Dendritic cell treated with granulocyte-macrophage colony-stimulating factor and Interleukin-4, amounts not matched to agents 40 ng/mL and 50 ng/mL, for 4 days (primary cell): ENCODE data around the gene CAMK2D.

ENCODE experiments used
- H3K27ac Mint-ChIP-seq: one replicate; pipeline ENCODE4 v1.8.0; 2022; ENCODE audit warnings: mild to moderate bottlenecking, mixed read lengths
- H3K27me3 Mint-ChIP-seq: one replicate; pipeline ENCODE4 v1.8.0; 2022; ENCODE audit warnings: mild to moderate bottlenecking, mixed read lengths
- H3K36me3 Mint-ChIP-seq: one replicate; pipeline ENCODE4 v1.8.0; 2022; ENCODE audit warnings: low read depth, mixed read lengths
- H3K4me1 Mint-ChIP-seq: one replicate; pipeline ENCODE4 v1.8.0; 2022; ENCODE audit warnings: low read depth, mixed read lengths
- H3K4me3 Mint-ChIP-seq: one replicate; pipeline ENCODE4 v1.8.0; 2022; ENCODE audit warnings: mild to moderate bottlenecking, moderate library complexity, mixed read lengths
- H3K9me3 Mint-ChIP-seq: one replicate; pipeline ENCODE4 v1.8.0; 2022; ENCODE audit warnings: mixed read lengths
- intact Hi-C: fragments of 100-400 bp; cut with micrococcal nuclease; formaldehyde crosslinking; loops from one replicate; pipeline ENCODE4 v1.15.0; 2022

The CAMK2D gene

GRCh38 chr4:113601636-113602035, 159.9 kb downstream of the CAMK2D start:
- Mint-ChIP-seq H3K4me1 (peaks cover 4% of the 10 kb centered on the region), H3K27me3 (no peaks in the 10 kb centered on the region), H3K27ac (no peak overlapping the region), H3K4me3 (no peak overlapping the region), H3K36me3 (no peaks in the 10 kb centered on the region), H3K9me3 (no peaks in the 10 kb centered on the region)
- intact Hi-C loops: no loop called here

DNA sequence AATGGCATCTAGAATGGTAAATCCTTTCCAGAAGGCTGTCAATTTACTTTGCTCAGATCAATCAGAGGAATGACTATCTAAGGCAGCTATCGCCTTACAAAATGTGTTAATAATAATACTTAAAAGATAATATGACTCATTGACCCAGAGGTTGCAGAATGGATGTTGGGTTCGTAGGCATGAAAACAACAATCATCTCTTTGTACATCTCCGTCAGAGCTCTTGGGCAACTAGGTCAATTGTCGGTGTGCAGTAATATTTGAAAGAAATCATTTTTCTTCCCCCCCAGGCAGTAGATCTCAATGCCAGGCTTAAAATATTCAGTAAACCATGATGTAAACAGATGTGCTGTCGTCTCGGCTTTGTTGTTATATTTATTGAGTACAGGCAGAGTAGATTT, 165.1 kb downstream of the CAMK2D start:
- Mint-ChIP-seq H3K36me3 (no peaks in the 10 kb centered on the region), H3K4me3 (no peak overlapping the region), H3K27me3 (peaks cover 2% of the 10 kb centered on the region), H3K27ac (no peak overlapping the region), H3K9me3 (no peaks in the 10 kb centered on the region), H3K4me1 (peaks cover 6% of the 10 kb centered on the region)
- intact Hi-C loops: no loop called here

GRCh38 chr4:113594231-113594556, 167.3 kb downstream of the CAMK2D start:
- Mint-ChIP-seq H3K4me1 (peaks cover 6% of the 10 kb centered on the region), H3K27me3 (peaks cover 2% of the 10 kb centered on the region), H3K27ac (no peak overlapping the region), H3K36me3 (no peaks in the 10 kb centered on the region), H3K9me3 (no peaks in the 10 kb centered on the region), H3K4me3 (no peak overlapping the region)
- intact Hi-C loops: no loop called here

DNA sequence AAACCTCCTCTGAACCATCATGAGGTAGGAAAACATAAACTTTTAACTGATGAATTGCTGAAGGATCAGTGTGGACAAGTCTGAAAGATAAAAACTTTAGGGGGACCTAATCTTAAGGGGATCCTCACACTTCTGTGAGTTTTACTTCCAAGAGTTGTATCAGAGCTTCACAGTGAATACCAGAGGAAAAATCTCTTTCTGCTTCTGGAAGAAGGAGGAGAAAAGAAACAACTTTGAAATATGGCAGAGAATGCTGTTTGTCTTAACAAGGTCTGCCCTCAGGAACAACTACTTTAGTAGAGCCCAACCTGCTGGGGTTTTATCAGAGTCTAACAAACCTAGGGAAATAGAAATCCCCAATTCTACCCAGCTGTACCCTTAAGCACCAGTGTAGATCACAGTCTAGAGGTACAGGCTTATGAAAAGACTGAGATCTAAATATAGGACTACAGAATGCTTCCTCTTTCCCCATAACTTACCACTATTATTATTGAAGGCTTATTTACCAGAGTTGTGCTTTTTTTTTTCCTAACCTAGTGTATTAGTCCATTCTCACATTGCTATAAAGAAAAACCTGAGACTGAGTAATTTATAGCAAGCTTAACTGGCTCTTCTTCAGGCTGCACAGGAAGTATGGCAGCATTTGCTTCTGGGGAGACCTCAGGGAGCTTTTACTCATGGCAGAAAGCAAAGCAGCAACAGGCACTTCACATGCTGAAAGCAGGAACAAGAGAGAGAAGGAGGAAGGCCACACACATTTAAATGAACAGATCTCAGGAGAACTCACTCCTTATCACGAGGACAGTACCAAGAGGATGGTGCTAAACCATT, 167.9 kb downstream of the CAMK2D start:
- peaks cover 3% of the 10 kb centered on the region for H3K27me3 Mint-ChIP-seq
- intact Hi-C loops: no loop called here
- H3K9me3 Mint-ChIP-seq: no peaks in the 10 kb centered on the region
- H3K27ac Mint-ChIP-seq: no peak overlapping the region
- no peak overlapping the region for H3K4me3 Mint-ChIP-seq
- H3K36me3 Mint-ChIP-seq: no peaks in the 10 kb centered on the region
- H3K4me1 Mint-ChIP-seq: peaks cover 11% of the 10 kb centered on the region

DNA sequence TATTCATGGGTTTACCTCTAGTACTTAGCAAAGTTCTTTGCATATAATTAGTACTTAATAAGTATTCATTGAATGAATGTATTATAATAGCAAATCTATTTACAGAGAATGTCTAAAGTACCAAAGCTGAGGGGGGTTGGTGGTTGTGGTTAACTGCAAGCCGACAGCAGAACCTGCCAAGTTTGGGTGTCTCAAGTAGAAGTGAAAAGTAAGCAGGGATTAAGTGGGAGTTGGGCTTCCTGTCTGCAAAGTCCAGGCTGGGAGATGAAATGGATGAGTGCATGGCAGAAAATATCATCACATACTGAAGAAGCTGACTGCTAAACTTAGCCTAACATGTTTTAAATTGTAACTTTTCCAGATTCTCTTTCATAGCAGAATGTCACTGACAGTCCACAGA, 169.6 kb downstream of the CAMK2D start:
- no peak overlapping the region for H3K27ac Mint-ChIP-seq
- H3K36me3 Mint-ChIP-seq: no peaks in the 10 kb centered on the region
- peaks cover 11% of the 10 kb centered on the region for H3K4me1 Mint-ChIP-seq
- H3K9me3 Mint-ChIP-seq: no peaks in the 10 kb centered on the region
- H3K27me3 Mint-ChIP-seq: peaks cover 3% of the 10 kb centered on the region
- intact Hi-C loops: no loop called here
- no peak overlapping the region for H3K4me3 Mint-ChIP-seq

DNA sequence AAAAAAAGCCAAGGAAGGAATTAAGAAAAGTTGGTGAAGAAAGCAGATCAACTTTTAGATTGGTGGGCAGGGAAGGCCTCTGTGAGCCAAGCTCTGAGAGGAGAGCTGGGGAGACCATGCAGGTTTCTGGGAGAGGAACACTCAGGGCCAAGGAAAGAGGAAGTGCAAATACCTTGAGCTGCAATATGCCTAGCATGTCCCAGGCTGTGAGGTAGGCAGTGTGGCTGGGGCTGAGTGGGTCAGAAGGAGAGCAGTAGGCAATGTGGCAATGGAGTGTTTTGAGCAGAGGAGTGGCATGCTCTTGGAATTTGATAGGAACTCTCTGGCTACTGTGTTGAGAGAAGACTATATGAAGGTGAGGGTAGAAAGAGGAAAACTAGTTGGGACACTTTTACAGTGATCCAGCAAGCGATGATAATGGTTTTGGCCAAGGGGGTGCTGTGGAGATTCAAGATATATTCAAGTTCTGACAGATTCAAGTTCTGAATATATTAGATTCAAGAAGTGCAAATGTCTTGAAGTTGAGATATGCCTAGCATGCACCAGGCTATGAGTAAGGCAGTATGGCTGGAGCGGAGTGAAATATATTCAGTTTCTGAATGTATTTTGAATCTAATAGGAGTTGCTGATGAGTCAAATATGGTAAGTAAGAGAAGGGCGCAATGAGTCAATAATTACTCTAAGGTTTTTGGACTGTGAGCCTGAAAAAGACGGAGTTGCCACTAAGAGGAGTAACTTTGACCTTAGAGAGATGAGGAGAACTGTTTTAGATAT, 172.5 kb downstream of the CAMK2D start:
- peaks cover 3% of the 10 kb centered on the region for H3K27me3 Mint-ChIP-seq
- no peak overlapping the region for H3K4me3 Mint-ChIP-seq
- peaks cover 11% of the 10 kb centered on the region for H3K4me1 Mint-ChIP-seq
- H3K9me3 Mint-ChIP-seq: no peaks in the 10 kb centered on the region
- intact Hi-C loops: no loop called here
- no peak overlapping the region for H3K27ac Mint-ChIP-seq
- H3K36me3 Mint-ChIP-seq: no peaks in the 10 kb centered on the region

- Mint-ChIP-seq H3K4me3 (no peak overlapping the region), H3K4me1 (peaks cover 5% of the 10 kb centered on the region), H3K27ac (no peak overlapping the region), H3K27me3 (peaks cover 3% of the 10 kb centered on the region), H3K36me3 (no peaks in the 10 kb centered on the region), H3K9me3 (no peaks in the 10 kb centered on the region)
- intact Hi-C loops: no loop called here
Measured at GRCh38 chr4:113587640-113588275, 173.8 kb downstream of the CAMK2D start.

GRCh38 chr4:113587156-113587555, 174.4 kb downstream of the CAMK2D start:
- peaks cover 3% of the 10 kb centered on the region for H3K27me3 Mint-ChIP-seq
- no peak overlapping the region for H3K4me3 Mint-ChIP-seq
- no peak overlapping the region for H3K27ac Mint-ChIP-seq
- intact Hi-C loops: no loop called here
- H3K36me3 Mint-ChIP-seq: no peaks in the 10 kb centered on the region
- no peaks in the 10 kb centered on the region for H3K9me3 Mint-ChIP-seq
- peaks cover 5% of the 10 kb centered on the region for H3K4me1 Mint-ChIP-seq

GRCh38 chr4:113586072-113586471, 175.5 kb downstream of the CAMK2D start:
- Mint-ChIP-seq H3K9me3 (no peaks in the 10 kb centered on the region), H3K4me1 (peaks cover 5% of the 10 kb centered on the region), H3K27me3 (peaks cover 2% of the 10 kb centered on the region), H3K4me3 (no peak overlapping the region), H3K36me3 (no peaks in the 10 kb centered on the region), H3K27ac (no peak overlapping the region)
- intact Hi-C loops: no loop called here

GRCh38 chr4:113584407-113585150, 177.0 kb downstream of the CAMK2D start:
- Mint-ChIP-seq H3K4me1 (peaks cover 5% of the 10 kb centered on the region), H3K27ac (no peak overlapping the region), H3K9me3 (no peaks in the 10 kb centered on the region), H3K27me3 (peaks cover 2% of the 10 kb centered on the region), H3K4me3 (no peak overlapping the region), H3K36me3 (no peaks in the 10 kb centered on the region)
- intact Hi-C loops: no loop called here

DNA sequence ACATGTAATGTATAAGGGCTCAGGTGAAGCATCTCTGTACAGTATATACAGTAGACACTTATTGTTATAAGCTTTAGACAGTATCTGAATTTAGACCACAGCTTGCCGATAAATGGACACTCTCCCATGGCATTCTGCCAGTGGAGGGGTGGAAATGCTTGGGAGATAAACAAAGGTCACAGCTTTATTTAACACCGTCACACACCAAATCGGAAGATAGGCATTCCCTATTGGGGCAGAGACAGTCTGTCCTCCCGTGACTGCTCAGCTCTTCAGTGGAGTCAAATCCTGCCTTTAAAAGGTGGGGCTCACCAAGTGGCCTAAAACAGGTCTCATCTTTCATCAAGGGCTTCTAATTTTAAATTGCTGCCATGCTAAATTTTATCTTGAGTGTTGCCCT, 178.8 kb downstream of the CAMK2D start:
- Mint-ChIP-seq H3K27ac (no peak overlapping the region), H3K4me1 (no peaks in the 10 kb centered on the region), H3K36me3 (no peaks in the 10 kb centered on the region)

GRCh38 chr4:113579360-113579759, 182.2 kb downstream of the CAMK2D start:
- intact Hi-C loops: no loop called here
- Mint-ChIP-seq H3K36me3 (no peaks in the 10 kb centered on the region), H3K9me3 (no peaks in the 10 kb centered on the region), H3K4me1 (no peaks in the 10 kb centered on the region), H3K4me3 (no peak overlapping the region), H3K27me3 (peaks cover 11% of the 10 kb centered on the region), H3K27ac (no peak overlapping the region)

More for the DNA sequence above, 178.8 kb downstream of the CAMK2D start:
- H3K27me3 Mint-ChIP-seq: peaks cover 4% of the 10 kb centered on the region
- intact Hi-C loops: no loop called here
- H3K9me3 Mint-ChIP-seq: no peaks in the 10 kb centered on the region
- no peak overlapping the region for H3K4me3 Mint-ChIP-seq

DNA sequence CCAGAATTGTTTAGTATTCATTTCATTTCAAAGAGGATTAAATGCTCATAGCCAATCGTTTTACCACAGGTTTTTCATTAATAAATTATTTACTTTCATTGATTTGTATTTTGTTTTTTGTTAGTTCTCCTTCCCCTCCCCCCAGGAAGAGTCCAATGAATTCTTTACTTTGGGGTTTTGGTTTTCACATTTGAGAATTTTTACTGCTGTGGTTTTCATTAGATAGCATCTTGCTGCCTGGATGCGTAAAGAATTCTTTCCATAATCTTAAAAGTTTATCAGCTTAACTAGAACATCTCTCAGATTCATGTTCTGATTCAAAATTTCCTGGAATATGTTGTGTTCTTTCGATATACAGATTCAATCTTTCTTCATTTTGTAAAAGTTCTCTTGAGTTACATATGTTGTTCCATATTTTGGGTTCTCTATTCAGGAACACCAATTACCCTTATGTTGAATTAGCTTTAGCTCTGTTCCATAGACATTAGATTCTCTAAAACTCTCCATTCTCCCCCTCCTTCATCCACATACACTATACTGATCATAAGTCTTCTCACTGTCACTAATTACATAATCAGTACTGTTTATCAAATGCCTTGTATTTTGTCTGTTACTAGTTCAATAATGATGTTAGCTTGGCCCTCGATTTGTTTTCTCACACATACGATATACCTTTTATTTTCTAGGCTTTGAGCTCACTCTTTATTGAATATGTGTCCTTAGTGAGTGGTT, 184.4 kb downstream of the CAMK2D start:
- Mint-ChIP-seq H3K36me3 (no peaks in the 10 kb centered on the region), H3K4me1 (no peaks in the 10 kb centered on the region), H3K27me3 (peaks cover 21% of the 10 kb centered on the region), H3K27ac (no peak overlapping the region), H3K4me3 (no peak overlapping the region), H3K9me3 (no peaks in the 10 kb centered on the region)
- intact Hi-C loops: no loop called here
